ENCODE measurements around the gene ETV4.
A peak's percentile ranks its signal among the peaks of the same experiment; 100 is the strongest.

Gene ETV4

GRCh38 chr17:43573579-43574321 is 27.6 kb upstream of the ETV4 start:
- no peaks in the 10 kb centered on the region for H3K36me3 ChIP-seq (ENCODE audit: control insufficient read depth in 1 of 2, insufficient read depth in 2 of 2, low read length in 2 of 2)
- peaks cover 27 to 36% of the 10 kb centered on the region in 2 donors for H3K4me1 ChIP-seq (ENCODE audit: control insufficient read depth in 1 of 2, insufficient read depth in 2 of 2, low read length in 2 of 2)
- peak overlapping the region; percentile 44 to 50 for H3K9ac ChIP-seq (ENCODE audit: low read depth in 1 of 2, low read length in 2 of 2)
- H3K4me3 ChIP-seq (ENCODE audit: low read depth in 1 of 2, low read length in 2 of 2), result peak overlapping the region in 1 of 2 donors; percentile 39
- no peaks in the 10 kb centered on the region for H3K9me3 ChIP-seq (ENCODE audit: control insufficient read depth in 1 of 2, low read length in 2 of 2)
- H3K27me3 ChIP-seq (ENCODE audit: control insufficient read depth in 1 of 2, insufficient read depth in 2 of 2, low read length in 2 of 2), result no peaks in the 10 kb centered on the region
- no peak overlapping the region for H3K27ac ChIP-seq (ENCODE audit: low read depth, low read length)

DNA sequence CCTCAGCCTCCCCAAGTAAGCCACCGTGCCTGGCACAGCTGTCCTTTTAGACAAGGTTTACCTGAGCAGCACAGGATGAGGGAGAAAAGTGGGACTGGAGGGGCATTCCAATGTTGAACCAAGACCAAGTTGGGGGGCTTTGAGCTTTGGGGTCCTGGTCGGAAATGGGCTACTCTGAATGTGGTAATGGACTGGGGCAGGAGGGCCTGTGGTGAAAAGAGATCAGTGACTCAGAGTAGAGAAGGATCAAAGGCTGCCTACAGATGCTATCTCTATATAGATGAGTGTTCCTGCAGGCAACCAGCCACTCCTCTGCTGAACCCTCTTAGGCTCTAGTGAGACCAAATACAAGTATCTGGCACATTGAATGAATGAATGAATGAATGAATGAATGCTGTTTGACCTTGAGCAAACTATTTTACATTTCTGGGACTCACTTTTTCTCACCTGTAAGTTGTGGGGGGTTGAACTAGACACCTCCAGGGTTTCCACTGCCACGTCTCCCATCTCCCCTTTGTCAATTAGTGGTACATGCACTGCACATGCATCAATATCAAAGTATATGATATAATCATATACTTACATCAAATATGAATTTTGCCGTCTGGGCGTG is 26.3 kb upstream of the ETV4 start:
- H3K4me3 ChIP-seq (ENCODE audit: low read depth in 1 of 2, low read length in 2 of 2), result no peak overlapping the region
- no peaks in the 10 kb centered on the region for H3K27me3 ChIP-seq (ENCODE audit: control insufficient read depth in 1 of 2, insufficient read depth in 2 of 2, low read length in 2 of 2)
- peaks cover 22 to 31% of the 10 kb centered on the region in 2 donors for H3K4me1 ChIP-seq (ENCODE audit: control insufficient read depth in 1 of 2, insufficient read depth in 2 of 2, low read length in 2 of 2)
- no peaks in the 10 kb centered on the region for H3K36me3 ChIP-seq (ENCODE audit: control insufficient read depth in 1 of 2, insufficient read depth in 2 of 2, low read length in 2 of 2)
- no peak overlapping the region for H3K9ac ChIP-seq (ENCODE audit: low read depth in 1 of 2, low read length in 2 of 2)
- H3K9me3 ChIP-seq (ENCODE audit: control insufficient read depth in 1 of 2, low read length in 2 of 2), result no peaks in the 10 kb centered on the region
- H3K27ac ChIP-seq (ENCODE audit: low read depth, low read length), result no peak overlapping the region

GRCh38 chr17:43570518-43570928 is 24.4 kb upstream of the ETV4 start:
- H3K27ac ChIP-seq (ENCODE audit: low read depth, low read length), result no peak overlapping the region
- no peaks in the 10 kb centered on the region for H3K9me3 ChIP-seq (ENCODE audit: control insufficient read depth in 1 of 2, low read length in 2 of 2)
- no peak overlapping the region for H3K4me3 ChIP-seq (ENCODE audit: low read depth in 1 of 2, low read length in 2 of 2)
- H3K4me1 ChIP-seq (ENCODE audit: control insufficient read depth in 1 of 2, insufficient read depth in 2 of 2, low read length in 2 of 2), result peaks cover 17 to 24% of the 10 kb centered on the region in 2 donors
- H3K36me3 ChIP-seq (ENCODE audit: control insufficient read depth in 1 of 2, insufficient read depth in 2 of 2, low read length in 2 of 2), result no peaks in the 10 kb centered on the region
- H3K9ac ChIP-seq (ENCODE audit: low read depth in 1 of 2, low read length in 2 of 2), result no peak overlapping the region
- no peaks in the 10 kb centered on the region for H3K27me3 ChIP-seq (ENCODE audit: control insufficient read depth in 1 of 2, insufficient read depth in 2 of 2, low read length in 2 of 2)

DNA sequence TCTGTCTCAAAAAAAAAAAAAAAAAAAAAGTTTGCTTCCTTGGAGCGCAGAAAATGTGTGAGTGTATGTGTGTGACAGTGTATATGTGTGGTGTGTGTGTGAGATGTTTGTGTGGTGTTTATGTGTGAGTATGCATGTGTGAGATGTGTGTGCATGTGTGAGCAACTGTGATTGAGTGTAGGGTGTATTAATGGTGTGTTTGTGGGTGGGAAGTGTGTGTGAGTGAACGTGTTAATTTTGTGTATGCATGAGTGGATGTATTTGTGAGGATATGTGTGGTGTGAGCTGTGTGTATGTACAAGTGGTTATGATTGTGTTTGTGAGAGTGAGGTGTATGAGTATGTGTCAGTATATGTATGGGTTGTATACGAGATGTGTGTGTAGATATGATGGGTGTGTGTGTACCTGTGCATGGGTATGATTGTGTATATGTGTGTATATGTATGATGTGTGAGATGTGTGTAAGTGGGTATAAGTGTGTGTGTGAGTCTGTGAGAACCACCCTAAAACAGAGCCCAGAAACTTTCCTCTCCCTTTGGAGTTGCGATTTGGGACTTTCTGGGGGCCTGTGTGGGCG is 22.5 kb upstream of the ETV4 start:
- Histone ChIP-seq H3K4me3 (ENCODE audit: low read depth in 1 of 2, low read length in 2 of 2) (no peak overlapping the region), H3K9me3 (ENCODE audit: control insufficient read depth in 1 of 2, low read length in 2 of 2) (no peaks in the 10 kb centered on the region), H3K4me1 (ENCODE audit: control insufficient read depth in 1 of 2, insufficient read depth in 2 of 2, low read length in 2 of 2) (peaks cover 0 to 9% of the 10 kb centered on the region in 2 donors), H3K36me3 (ENCODE audit: control insufficient read depth in 1 of 2, insufficient read depth in 2 of 2, low read length in 2 of 2) (no peaks in the 10 kb centered on the region), H3K27ac (ENCODE audit: low read depth, low read length) (no peak overlapping the region), H3K27me3 (ENCODE audit: control insufficient read depth in 1 of 2, insufficient read depth in 2 of 2, low read length in 2 of 2) (peaks cover under 1 to 2% of the 10 kb centered on the region in 2 donors), H3K9ac (ENCODE audit: low read depth in 1 of 2, low read length in 2 of 2) (no peak overlapping the region)

GRCh38 chr17:43563600-43564594 is 17.8 kb upstream of the ETV4 start:
- Histone ChIP-seq H3K4me1 (ENCODE audit: control insufficient read depth in 1 of 2, insufficient read depth in 2 of 2, low read length in 2 of 2) (peaks cover 4 to 7% of the 10 kb centered on the region in 2 donors), H3K9me3 (ENCODE audit: control insufficient read depth in 1 of 2, low read length in 2 of 2) (no peaks in the 10 kb centered on the region), H3K9ac (ENCODE audit: low read depth in 1 of 2, low read length in 2 of 2) (no peak overlapping the region), H3K27me3 (ENCODE audit: control insufficient read depth in 1 of 2, insufficient read depth in 2 of 2, low read length in 2 of 2) (peaks cover 4 to 6% of the 10 kb centered on the region in 2 donors), H3K27ac (ENCODE audit: low read depth, low read length) (no peak overlapping the region), H3K36me3 (ENCODE audit: control insufficient read depth in 1 of 2, insufficient read depth in 2 of 2, low read length in 2 of 2) (no peaks in the 10 kb centered on the region), H3K4me3 (ENCODE audit: low read depth in 1 of 2, low read length in 2 of 2) (no peak overlapping the region)

GRCh38 chr17:43562679-43563599 is 16.8 kb upstream of the ETV4 start:
- H3K9me3 ChIP-seq (ENCODE audit: control insufficient read depth in 1 of 2, low read length in 2 of 2), result no peaks in the 10 kb centered on the region
- H3K9ac ChIP-seq (ENCODE audit: low read depth in 1 of 2, low read length in 2 of 2), result no peak overlapping the region
- H3K4me3 ChIP-seq (ENCODE audit: low read depth in 1 of 2, low read length in 2 of 2), result no peak overlapping the region
- no peaks in the 10 kb centered on the region for H3K36me3 ChIP-seq (ENCODE audit: control insufficient read depth in 1 of 2, insufficient read depth in 2 of 2, low read length in 2 of 2)
- peaks cover 4 to 7% of the 10 kb centered on the region in 2 donors for H3K4me1 ChIP-seq (ENCODE audit: control insufficient read depth in 1 of 2, insufficient read depth in 2 of 2, low read length in 2 of 2)
- peaks cover 4 to 6% of the 10 kb centered on the region in 2 donors for H3K27me3 ChIP-seq (ENCODE audit: control insufficient read depth in 1 of 2, insufficient read depth in 2 of 2, low read length in 2 of 2)
- H3K27ac ChIP-seq (ENCODE audit: low read depth, low read length), result no peak overlapping the region

- Histone ChIP-seq H3K4me3 (ENCODE audit: low read depth in 1 of 2, low read length in 2 of 2) (no peak overlapping the region), H3K9ac (ENCODE audit: low read depth in 1 of 2, low read length in 2 of 2) (no peak overlapping the region), H3K27ac (ENCODE audit: low read depth, low read length) (no peak overlapping the region), H3K27me3 (ENCODE audit: control insufficient read depth in 1 of 2, insufficient read depth in 2 of 2, low read length in 2 of 2) (peaks cover 4 to 6% of the 10 kb centered on the region in 2 donors), H3K9me3 (ENCODE audit: control insufficient read depth in 1 of 2, low read length in 2 of 2) (no peaks in the 10 kb centered on the region), H3K36me3 (ENCODE audit: control insufficient read depth in 1 of 2, insufficient read depth in 2 of 2, low read length in 2 of 2) (no peaks in the 10 kb centered on the region), H3K4me1 (ENCODE audit: control insufficient read depth in 1 of 2, insufficient read depth in 2 of 2, low read length in 2 of 2) (peaks cover 12 to 13% of the 10 kb centered on the region in 2 donors)
Observed at GRCh38 chr17:43560461-43561427, 14.6 kb upstream of the ETV4 start.

DNA sequence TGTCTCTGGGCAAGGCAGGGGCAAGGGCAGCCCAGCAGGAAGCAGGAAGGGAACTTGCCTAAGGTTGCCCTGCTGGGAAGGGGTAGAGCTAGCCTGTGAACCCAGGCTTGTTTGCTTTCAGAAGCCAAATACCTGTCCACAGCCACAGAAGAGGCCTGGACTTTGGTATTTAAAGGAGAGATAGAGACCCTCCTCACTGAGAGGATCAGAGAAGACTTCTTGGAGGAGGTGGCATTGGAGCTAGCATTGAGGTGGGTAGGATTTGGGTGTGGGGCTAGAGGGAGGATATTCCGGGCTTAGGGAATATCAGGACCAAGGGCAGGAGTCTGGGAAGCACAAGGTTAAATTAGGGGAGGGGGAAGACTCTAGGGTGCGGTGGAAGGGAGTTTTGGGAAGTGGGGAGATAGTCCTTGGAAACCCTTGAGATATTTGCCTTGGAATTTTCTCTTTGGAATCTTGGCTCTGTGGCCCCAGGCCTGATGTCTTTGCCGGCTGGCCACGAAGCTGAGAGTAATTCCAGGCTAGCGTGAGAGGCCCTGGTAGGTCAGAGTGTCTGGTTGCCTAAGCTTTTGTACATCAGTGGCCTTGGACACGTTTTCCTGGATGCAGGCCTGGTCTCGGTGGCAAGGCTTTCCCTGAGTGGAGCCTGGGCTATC is 13.1 kb upstream of the ETV4 start:
- no peak overlapping the region for H3K9ac ChIP-seq (ENCODE audit: low read depth in 1 of 2, low read length in 2 of 2)
- H3K9me3 ChIP-seq (ENCODE audit: control insufficient read depth in 1 of 2, low read length in 2 of 2), result no peaks in the 10 kb centered on the region
- H3K4me3 ChIP-seq (ENCODE audit: low read depth in 1 of 2, low read length in 2 of 2), result no peak overlapping the region
- peaks cover 4 to 6% of the 10 kb centered on the region in 2 donors for H3K27me3 ChIP-seq (ENCODE audit: control insufficient read depth in 1 of 2, insufficient read depth in 2 of 2, low read length in 2 of 2)
- H3K36me3 ChIP-seq (ENCODE audit: control insufficient read depth in 1 of 2, insufficient read depth in 2 of 2, low read length in 2 of 2), result no peaks in the 10 kb centered on the region
- H3K27ac ChIP-seq (ENCODE audit: low read depth, low read length), result no peak overlapping the region
- peaks cover 19% of the 10 kb centered on the region in 2 donors for H3K4me1 ChIP-seq (ENCODE audit: control insufficient read depth in 1 of 2, insufficient read depth in 2 of 2, low read length in 2 of 2)

All from duodenal mucosa (tissue), 2 donors.